Myocyte (in vitro differentiated cells): Measurements from ENCODE around the gene OLFML2A. TPM values are rescaled to one million over a fixed set of nuclear protein-coding genes. Genes with fewer than 3 reads are reported as not detected.
"Not testable (repeated sequence)": the region's sequence is repeated elsewhere in the genome, so short reads cannot be mapped to it uniquely, and the experiment has no call there.

Source experiments
- DNase-seq: peaks from one replicate; pipeline ENCODE4 v3.0.0-alpha.2; 2012; ENCODE audit warnings: low read depth
- polyA plus RNA-seq: library from polyadenylated mRNA; unstranded; fragments of >200 nt; gene quantifications from one replicate; pipeline ENCODE4 v1.2.1, GENCODE V29; 2012; ENCODE audit warnings: missing spikeins
- total RNA-seq: library from RNA; depleted of rRNA; stranded (reverse); fragments of >200 nt; gene quantifications from 2 replicates; pipeline ENCODE4 v1.2.3, GENCODE V29; 2014

The OLFML2A gene
- 253 and 530 TPM in 2 replicates for total RNA-seq
- 57.0 TPM for polyA plus RNA-seq

- peak; percentile 73 for DNase-seq
Measured at GRCh38 chr9:124776954-124777648, at the start of gene OLFML2A. Gene OLFML2A, plus strand, starts transcription at chr9:124777133. Its CDS starts 138 bp downstream, at chr9:124777271.

DNA sequence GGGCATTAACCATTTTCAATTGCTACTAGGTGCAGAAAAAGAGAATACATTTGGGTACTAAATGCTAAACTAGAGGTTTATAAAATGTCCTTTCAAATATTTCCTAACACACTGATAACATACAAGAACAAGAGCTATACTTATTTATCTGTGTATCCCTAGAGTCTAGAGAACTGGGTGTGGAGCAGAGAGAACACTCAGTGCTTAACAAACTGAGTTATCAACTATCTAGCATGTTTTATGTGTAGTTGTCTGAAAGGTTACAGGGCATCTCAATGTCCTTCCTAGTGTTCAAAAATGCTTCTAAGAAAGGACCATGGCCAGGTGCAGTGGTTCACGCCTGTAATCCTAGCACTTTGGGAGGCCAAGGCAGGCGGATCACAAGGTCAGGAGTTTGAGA, 46.2 kb upstream of the OLFML2A start:
- DNase-seq: no peak

DNA sequence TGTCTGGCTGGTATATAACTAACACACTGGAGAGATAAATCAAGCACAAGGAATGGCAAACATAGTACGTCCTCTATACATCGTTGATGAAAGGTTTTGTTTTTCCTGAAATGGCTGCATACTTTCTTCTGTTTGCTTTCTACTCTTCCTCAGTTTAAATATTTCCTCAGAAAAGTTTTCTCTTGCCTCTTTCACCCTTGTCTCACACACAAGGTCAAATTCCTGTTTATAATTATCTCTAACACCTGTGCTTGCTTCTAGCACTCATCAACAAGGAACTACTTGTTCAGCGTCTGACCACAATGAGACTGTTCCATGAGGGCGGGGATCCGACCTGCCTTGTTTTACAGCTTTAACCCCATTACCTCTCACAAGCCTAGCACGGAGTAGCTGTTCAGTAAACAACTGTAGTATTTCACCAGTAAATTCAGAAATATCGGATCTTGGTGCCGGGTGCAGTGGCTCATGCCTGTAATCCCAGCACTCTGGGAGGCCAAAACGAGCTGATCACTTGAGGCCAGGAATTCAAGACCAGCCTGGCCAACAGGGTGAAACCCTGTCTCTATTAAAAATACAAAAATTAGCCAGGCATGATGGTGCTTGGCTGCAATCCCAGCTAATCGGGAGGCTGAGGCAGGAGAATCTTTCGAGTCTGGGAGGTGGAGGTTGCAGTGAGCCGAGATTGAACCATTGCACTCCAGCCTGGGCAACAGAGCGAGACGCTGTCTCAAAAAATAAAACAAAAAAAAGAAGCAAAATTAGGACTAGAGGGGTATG, 42.8 kb upstream of the OLFML2A start:
- DNase-seq: peak; percentile 77

DNA sequence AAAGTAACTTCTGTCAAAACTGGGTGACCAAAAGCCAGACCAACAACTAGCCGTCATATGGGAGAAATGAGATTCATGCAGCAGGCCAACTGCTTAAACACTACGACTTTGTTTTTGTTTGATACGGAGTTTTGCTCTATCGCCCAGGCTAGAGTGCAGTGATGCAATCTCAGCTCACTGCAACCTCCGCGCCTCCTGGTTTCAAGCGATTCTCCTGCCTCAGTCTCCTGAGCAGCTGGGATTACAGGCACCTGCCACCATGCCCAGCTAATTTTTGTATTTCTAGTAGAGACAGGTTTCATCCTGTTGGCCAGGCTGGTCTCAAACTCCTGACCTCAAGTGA, 42.2 kb upstream of the OLFML2A start:
- not testable (repeated sequence) for DNase-seq

GRCh38 chr9:124735121-124735520, 41.8 kb upstream of the OLFML2A start:
- DNase-seq: peak; percentile 50

DNA sequence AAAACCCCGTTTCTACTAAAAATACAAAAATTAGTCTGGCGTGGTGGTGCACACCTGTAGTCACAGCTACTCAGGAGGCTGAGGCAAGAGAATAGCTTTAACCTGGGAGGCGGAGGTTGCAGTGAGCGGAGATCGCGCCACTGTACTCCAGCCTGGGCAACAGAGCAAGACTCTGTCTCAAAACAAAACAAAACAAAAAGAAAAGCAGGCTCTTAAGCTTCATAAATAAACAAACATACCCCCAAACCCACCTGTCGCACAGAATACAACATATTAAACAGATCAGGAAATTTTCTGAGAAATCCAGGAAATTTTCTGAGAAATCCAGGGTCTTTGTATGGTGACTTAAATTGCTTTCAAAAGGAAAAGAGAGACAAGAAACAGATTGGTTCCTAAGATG, 38.9 kb upstream of the OLFML2A start:
- DNase-seq: not testable (repeated sequence)

GRCh38 chr9:124739360-124739759, 37.6 kb upstream of the OLFML2A start:
- no peak for DNase-seq

GRCh38 chr9:124741149-124741548, 35.8 kb upstream of the OLFML2A start:
- no peak for DNase-seq

GRCh38 chr9:124741662-124742061, 35.3 kb upstream of the OLFML2A start:
- no peak for DNase-seq

- DNase-seq: no peak
Measured at GRCh38 chr9:124742940-124743339, 34.0 kb upstream of the OLFML2A start.

DNA sequence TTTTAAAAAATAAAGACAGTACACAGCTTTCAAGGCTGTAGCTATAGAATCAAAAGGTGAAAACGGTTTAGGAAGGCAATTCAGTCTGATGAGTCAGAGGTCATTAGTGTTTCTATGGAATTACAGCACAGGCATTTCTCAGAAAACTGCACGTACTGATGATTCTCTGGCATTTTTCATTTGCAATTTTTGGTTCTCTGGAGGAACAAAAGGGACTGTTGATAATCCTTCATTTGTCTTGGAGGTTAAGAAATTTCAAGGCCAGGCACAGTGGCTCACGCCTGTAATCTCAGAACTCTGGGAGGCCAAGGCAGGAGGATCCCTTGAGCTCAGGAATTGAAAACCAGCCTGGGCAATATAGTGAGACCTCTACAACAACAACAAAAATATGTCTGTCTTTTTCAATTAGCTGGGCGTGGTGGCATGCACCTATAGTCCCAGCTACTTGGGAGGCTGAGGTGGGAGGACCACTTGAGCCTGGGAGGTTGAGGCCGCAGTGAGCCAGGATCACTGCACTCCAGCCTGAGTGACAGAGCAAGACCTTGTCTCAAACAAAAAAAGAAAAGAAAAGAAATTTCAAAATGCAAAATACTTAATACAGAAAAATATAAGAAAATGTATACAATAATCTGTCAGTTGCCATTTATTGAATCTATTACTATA, 33.1 kb upstream of the OLFML2A start:
- no peak for DNase-seq

DNA sequence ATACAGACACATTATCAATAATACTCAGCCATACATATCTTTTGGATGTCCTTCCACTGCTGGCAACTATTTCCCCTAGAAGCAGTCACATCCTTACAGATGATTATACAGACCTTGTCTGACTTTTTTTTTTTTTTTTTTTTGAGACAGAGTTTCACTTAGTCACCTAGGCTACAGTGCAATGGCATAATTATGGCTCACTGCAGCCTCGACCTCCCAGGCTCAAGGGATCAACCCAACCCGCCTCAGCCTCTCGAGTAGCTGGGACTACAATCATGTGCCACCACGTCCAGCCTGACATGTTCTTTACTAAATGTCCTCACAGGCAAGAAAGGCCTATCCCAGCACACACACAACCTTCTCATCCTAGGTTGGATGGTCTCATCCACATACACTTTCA, 29.9 kb upstream of the OLFML2A start:
- no peak for DNase-seq

- no peak for DNase-seq
Measured at GRCh38 chr9:124749284-124749683, 27.6 kb upstream of the OLFML2A start.

DNA sequence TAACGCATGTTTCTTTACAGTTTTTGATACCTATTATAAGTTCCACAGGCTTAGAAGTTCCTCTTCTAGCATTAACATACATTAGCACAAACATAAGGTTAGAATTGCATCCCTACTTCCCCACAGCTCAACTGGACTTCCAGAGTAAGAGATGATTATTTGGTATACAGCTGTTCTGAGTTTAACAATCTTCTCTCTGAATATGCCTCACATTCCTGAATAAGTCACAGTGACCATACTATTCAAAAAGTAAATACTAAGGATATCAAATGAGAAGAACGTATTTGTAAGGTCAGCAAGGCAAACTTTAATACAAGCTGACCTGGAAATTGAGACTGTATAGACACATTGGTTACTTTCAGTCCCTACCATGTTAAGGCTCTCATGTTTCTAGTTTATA, 27.2 kb upstream of the OLFML2A start:
- no peak for DNase-seq

- DNase-seq: no peak
Measured at GRCh38 chr9:124752967-124753366, 24.0 kb upstream of the OLFML2A start.

DNA sequence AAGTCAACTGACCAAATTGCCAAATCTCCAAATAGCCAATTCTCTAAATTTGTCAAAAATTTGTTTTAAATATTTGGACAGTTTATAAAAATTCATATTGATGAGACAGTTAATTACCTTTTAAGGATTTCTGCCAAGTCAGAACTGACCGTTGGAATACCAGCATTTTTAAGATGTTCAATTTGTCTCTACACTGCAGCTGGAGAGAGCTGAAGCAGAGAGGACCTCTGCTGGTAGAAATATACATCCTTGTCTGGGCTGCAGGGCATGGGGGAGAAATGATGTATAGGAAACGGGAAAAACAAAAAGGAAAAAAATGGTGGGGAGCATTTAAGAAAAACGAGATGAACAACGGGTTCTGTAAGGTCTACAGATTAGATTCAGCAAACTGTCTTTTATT, 22.6 kb upstream of the OLFML2A start:
- no peak for DNase-seq

DNA sequence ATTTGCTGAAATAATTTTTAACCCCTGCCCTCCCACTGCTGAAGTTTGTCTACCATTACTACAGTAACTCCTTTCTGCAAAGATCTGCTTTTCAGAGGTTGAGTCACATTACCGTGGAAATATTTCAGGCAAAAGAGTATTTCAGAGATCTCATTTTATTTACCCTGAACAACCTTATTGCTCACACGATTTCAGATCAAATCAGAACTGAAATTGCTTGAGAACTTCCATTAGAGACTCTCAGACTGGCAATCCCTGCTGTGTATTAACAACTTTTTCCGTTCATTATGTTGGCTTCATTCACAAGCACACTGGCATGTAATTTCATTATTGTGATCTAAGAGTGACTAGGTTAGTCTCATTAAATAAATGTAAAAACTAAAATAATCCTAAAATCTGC, 21.9 kb upstream of the OLFML2A start:
- DNase-seq: no peak

DNA sequence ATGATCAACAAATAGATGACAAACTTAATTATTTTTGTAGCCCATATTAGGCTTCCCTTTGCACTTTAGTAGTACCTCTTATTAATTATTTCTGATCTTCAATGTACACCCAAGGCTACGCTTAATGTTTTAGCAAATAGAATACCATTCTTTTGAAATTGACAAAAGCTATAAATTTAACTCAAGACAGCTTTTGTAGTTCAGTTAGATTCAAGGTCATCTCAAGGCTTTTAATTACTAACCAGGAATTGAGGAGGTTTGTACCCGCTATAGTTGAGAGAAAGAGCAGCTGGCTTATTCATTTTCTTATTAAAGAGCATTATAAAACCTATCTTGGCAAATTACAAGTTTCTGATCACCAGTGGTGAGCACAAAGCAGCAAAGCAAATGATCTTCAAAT, 20.9 kb upstream of the OLFML2A start:
- no peak for DNase-seq

- no peak for DNase-seq
Measured at GRCh38 chr9:124757616-124758015, 19.3 kb upstream of the OLFML2A start.

- no peak for DNase-seq
Measured at GRCh38 chr9:124758061-124758460, 18.9 kb upstream of the OLFML2A start.

GRCh38 chr9:124758691-124759090, 18.2 kb upstream of the OLFML2A start:
- DNase-seq: no peak

- DNase-seq: no peak
Measured at GRCh38 chr9:124759327-124759726, 17.6 kb upstream of the OLFML2A start.
